Activated CD4-positive, CD25-positive, alpha-beta regulatory T cell (primary cell): ENCODE data around the gene IFNL2.
"Not testable (repeated sequence)": the region's sequence is repeated elsewhere in the genome, so short reads cannot be mapped to it uniquely, and the experiment has no call there.

ENCODE experiments used
- DNase-seq, 4 experiments: peaks; one replicate each; lab custom pipeline; 2025; lab: John Stamatoyannopoulos, UW

IFNL2 gene

DNA sequence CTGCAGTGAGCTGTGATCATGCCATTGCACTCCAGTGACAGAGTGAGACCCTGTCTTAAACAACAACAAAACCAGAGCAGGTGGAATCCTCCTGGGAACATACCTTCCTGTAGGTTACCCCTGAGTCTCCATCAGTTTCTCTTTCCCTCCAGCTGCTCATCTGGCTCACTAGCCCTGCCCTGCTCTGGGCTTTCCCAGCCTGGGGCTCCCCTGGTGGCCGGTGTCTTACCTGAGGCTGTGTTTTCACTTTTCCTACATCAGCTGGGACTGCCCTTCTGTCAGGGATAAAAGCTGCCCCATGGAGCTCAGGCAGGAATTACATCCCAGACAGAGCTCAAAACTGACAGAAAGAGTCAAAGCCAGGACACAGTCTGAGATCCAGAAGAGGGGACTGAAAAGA, at the start of gene IFNL2:
Gene IFNL2, plus strand, starts transcription at position 312 of the 400 bp plus-strand sequence. CDS start 173 bp downstream, outside the sequence.
- DNase-seq = not testable (repeated sequence)

DNA sequence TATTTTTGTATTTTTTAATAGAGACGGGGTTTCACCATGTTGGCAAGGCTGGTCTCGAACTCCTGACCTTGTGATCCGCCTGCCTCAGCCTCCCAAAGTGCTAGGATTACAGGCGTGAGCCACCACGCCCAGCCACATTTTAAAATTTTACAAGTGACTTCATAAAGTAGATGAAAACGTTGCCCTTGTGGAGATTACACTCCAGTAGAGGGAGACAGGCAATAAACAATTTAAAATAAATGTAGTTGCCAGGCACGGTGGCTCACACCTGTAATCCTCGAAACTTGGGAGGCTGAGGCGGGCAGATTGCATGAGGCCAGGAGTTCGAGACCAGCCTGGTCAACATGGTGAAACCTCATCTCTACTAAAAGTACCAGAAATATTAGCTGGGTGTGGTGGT, 49.1 kb upstream of the IFNL2 start:
- DNase-seq = not testable (repeated sequence)

DNA sequence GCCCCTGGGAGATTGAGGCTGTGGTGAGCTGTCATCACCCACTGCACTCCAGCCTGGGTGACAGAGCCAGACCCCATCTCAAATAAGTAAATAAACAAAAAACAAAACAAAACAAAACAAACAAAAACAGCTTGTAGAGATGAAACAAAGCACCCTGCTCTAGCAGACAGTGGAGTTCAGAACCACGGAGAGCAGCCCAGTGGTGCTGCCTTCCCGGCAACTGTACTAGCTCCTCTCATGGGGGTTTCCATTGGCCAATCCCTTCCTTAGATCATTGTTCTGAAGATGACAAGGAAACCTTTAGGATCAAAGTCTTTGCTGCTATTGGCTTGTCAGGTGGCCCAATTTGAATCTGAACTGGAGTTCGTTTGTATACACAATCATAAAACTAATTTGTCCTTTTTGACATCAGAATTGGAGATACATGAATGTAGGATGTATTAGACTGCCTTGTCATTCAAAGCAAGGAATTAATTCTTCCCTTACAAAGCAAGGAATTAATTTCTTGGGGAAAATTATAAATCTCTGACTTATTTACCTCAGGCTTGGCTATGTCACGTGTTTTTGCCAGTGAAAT, 44.4 kb upstream of the IFNL2 start:
- DNase-seq = no peak

DNA sequence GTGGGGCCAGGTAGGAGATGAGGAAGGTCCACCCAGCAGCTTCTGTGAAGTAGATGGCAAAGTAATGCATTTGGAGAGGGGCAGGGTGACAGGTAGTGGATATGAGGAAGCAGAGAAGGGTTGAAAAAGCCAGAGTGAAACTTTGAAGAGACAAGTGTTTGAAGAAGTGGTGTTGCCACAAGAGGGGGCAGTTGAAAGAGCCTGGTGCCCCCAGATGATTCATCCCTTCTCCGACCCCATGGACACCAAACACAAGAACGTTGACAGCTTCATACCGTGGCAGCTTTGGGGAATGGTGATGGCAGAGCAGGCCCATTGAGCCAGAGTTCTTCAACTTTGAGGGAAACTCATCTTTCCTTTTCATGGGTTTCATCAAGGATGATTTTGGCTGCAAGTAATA, 43.3 kb upstream of the IFNL2 start:
- no peak for DNase-seq

DNA sequence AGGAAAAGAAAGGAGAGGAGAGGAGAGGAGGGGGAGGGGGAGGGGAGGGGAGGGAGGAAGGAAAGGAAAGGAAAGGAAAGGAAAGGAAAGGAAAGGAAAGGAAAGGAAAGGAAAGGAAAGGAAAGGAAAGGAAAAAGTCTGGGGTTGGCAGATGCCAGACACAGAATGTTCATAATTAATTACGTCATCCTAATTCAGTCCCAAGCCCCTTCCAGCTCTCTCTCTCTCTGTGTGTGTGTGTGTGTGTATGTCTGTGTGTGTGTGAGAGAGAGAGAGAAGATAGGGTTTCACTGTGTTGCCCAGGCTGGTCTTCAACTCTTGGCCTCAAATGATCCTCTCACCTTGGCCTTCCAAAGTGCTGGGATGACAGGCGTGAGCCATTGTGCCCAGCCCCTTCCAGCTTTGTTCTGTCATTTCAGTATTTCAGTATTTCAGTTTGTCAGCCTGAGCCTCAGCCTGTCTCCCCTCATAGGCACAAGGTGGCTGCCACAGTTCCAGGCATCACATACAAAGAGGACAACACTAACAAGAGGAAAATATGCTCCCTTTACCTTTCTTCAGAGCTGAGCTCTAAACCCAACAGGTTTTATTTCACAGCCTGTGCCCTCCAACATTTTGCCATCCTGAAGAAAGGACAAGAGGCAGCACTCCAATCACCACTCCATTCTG, 38.0 kb upstream of the IFNL2 start:
- no peak for DNase-seq

DNA sequence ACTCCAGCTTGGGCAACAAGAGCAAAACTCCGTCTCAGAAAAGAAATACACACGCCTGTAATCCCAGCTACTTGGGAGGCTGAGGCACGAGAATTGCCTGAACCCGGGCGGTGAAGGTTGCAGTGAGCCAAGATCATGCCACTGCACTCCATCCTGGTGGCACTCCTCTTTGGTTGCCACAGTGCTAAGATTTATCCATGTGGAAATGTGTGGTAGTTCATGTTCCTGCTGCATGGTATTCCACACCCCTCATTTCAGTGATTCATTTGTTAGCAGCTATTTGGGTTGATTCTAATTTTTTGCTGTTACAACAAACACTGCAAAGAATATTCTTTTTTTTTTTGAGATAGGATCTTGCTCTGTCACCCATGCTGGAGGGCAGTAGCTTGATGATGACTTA, 35.5 kb upstream of the IFNL2 start:
- no peak for DNase-seq

DNA sequence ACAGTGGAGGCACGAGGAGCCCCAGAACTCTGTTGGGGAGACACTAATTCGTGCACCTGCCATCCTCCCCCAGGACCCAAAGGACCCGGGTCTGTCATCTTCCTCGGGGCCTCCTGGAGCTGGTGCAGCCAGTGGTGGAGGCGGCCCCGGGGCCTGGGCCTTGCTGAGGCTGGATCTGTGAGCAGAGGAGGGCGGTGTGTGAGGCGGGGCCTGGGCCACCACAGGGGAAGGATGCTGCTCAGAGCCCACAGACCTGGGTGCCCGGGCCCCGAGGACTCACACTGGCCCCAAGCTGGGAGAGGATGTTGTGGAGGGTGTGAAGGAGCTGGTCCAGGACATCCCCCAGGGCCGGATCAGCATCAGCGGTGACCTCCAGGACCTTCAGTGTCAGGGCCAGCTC, 31.7 kb upstream of the IFNL2 start:
- no peak for DNase-seq

DNA sequence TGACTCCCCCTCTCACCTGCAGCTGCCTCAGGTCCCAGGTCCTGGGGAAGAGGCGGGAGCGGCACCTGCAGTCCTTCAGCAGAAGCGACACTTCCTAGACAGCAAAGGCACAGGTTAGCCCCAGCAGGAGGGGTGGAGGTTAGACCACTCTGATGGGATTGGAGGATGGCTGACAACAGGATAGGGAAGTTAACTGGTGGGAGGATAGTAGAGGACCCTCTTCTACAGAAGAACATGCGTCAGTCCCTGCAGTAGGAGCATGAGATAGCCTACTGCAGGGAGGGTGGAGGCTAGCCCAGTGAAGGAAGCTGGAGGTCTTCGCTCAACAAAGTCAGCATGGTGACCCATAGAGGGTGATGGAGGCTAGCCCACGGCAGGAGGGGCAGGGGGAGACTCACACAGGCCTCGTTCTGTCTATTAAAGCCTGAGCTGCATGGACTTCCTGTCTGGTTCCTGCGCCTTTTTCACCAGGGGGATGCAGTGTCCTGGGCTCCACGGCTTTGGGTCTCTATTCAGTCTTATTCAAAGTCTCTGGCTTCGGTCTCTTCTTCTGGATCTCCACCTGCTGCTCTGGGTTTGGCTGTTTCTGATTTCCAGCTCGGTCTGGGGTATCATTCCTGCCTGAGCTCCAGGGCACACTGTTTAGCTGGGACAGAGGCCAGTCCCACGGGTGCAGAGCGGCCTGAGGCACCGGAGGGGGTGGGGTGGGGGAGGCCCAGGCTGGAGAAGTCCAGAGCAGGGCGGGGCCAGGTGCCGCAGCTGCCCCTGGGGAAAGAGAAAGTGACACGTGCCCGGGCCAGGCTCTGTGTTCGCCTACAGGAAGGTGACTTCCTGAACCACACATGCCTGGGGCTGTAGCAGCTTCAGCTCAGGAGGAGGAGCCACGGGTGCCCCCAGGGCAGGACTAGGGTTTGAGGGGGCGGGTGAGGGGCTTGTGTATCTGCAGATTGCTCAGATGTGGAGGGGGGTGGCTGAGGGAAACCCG, 30.7 kb upstream of the IFNL2 start:
- DNase-seq = peak in 2 of 4 experiments; percentile 23

DNA sequence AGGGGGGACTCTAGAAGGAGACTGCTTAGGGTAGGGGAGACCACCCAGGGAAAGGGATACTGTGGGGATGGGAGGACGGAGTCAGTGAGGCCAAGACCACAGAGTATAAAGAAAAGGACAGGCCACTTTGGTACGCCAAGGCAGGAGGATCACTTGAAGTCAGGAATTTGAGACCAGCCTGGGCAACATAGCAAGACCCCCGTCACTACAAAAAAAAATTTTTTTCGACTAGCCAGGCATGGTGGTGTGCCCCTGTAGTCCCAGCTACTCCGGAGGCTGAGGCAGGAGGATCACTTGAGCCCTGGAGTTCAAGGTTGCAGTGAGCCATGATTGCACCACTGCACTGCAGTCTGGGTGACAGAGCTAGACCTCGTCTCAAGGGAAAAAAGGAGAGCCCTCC, 30.0 kb upstream of the IFNL2 start:
- no peak for DNase-seq

DNA sequence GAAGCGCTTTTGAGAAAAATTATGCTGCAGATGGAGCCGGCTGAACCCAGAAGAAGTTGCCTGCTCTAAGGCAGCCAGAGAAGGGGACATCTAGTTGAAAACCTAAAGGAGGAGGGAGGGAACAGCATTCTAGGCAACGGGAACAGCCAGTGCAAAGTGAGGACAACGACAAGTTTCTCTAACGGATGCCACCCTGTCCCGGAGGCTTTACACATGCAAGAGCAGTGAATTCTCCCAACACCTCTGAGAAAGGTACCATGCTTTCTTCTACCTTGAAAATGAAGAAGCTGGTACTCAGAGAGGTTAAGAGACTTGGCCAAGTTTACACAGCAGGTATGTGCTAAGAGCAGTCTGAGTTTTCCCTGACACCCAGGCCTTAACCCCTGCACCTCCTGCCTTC, 29.3 kb upstream of the IFNL2 start:
- no peak for DNase-seq

DNA sequence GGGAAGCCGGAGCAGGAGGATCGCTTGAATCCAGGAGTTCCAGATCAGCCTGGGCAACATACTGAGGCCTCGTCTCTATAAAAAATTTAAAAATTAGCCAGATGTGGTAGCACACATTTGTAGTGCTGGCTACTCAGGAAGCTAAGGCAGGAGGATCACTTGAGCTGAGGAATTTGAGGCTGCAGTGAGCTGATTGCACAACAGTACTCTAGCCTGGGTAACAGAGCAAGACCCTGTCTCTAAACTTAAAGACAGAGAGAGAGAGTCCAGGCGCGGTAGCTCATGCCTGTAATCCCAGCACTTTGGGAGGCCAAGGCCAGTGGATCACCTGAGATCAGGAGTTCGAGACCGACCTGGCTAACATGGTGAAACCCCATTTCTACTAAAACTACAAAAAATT, 27.8 kb upstream of the IFNL2 start:
- no peak for DNase-seq

DNA sequence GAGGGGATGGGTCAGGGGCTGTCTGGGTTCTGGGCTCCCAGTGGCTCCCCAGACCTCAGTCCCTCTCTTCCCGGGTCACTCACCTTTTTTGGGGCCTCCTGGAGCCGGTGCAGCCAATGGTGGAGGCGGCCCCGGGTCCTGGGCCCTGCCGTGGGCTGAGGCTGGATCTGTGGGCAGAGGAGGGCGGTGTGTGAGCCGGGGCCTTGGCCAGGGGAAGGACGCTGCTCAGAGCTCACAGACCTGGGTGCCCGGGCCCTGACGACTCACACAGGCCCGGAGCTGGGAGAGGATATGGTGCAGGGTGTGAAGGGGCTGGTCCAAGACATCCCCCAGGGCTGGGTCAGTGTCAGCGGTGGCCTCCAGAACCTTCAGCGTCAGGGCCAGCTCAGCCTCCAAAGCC, 24.5 kb upstream of the IFNL2 start:
- not testable (repeated sequence) for DNase-seq

DNA sequence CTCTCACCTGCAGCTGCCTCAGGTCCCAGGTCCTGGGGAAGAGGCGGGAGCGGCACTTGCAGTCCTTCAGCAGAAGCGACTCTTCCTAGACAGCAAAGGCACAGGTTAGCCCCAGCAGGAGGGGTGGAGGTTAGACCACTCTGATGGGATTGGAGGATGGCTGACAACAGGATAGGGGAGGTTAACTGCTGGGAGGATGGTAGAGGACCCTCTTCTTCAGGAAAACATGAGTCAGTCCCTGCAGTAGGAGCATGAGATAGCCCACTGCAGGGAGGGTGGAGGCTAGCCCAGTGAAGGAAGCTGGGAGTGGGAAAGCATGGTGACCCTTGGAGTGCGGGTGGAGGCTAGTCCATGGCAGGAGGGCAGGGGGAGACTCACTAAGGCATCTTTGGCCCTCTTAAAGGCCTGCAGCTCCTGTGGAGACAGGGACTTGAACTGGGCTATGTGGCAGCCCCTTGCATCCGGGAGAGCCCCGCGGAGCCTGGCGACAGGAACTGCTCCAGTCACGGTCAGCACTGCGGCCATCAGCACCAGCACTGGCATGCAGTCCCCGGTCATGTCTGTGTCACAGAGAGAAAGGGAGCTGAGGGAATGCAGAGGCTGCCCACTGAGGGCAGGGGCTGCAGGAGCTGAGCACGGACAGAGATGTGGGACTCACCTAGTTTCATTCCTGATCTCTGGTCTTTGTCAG, 23.6 kb upstream of the IFNL2 start, which contains the start of gene IFNL3:
Gene IFNL3, minus strand, starts transcription at position 597 of the 691 bp plus-strand sequence. Its CDS starts 39 bp downstream, at position 558.
- not testable (repeated sequence) for DNase-seq

DNA sequence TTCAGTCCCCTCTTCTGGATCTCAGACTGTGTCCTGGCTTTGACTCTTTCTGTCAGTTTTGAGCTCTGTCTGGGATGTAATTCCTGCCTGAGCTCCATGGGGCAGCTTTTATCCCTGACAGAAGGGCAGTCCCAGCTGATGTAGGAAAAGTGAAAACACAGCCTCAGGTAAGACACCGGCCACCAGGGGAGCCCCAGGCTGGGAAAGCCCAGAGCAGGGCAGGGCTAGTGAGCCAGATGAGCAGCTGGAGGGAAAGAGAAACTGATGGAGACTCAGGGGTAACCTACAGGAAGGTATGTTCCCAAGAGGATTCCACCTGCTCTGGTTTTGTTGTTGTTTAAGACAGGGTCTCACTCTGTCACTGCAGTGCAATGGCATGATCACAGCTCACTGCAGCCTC, 23.0 kb upstream of the IFNL2 start:
- not testable (repeated sequence) for DNase-seq

DNA sequence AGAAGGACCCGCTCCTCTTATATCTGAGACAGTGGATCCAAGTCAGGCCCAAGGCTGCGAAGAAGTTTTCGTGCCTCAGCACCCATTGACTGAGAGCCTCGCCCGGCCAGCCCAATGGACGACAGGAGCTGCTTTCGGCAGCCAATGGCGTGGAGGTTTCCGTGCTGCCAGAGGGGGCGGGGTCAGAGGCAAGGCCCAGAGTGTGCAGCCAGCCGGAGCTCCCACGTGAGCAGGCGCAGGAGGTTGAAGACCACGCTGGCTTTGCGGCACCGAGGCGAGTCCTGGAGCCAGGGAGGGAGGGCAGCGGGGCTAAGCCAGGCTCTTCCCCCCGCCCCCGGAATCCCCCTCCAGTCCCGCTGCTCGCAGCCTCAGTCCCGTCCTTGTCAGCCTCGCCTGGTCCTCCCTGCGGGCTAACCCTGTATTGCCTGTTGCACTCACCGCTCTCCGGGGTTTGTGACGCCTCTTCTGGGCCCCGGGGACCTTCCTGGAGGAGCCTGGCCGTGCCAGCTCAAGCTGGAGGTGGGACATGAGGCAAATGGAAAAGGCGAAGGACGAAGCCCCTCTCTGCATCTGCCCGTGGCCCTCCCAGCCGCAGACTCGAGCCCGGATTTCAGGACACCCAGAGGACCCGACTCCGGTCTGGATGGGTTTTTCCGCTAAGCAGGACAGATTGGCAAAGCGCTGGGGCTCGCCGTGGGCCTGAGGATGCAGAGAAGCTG, 21.1 kb upstream of the IFNL2 start:
- DNase-seq = peak in 1 of 4 experiments; percentile 26

DNA sequence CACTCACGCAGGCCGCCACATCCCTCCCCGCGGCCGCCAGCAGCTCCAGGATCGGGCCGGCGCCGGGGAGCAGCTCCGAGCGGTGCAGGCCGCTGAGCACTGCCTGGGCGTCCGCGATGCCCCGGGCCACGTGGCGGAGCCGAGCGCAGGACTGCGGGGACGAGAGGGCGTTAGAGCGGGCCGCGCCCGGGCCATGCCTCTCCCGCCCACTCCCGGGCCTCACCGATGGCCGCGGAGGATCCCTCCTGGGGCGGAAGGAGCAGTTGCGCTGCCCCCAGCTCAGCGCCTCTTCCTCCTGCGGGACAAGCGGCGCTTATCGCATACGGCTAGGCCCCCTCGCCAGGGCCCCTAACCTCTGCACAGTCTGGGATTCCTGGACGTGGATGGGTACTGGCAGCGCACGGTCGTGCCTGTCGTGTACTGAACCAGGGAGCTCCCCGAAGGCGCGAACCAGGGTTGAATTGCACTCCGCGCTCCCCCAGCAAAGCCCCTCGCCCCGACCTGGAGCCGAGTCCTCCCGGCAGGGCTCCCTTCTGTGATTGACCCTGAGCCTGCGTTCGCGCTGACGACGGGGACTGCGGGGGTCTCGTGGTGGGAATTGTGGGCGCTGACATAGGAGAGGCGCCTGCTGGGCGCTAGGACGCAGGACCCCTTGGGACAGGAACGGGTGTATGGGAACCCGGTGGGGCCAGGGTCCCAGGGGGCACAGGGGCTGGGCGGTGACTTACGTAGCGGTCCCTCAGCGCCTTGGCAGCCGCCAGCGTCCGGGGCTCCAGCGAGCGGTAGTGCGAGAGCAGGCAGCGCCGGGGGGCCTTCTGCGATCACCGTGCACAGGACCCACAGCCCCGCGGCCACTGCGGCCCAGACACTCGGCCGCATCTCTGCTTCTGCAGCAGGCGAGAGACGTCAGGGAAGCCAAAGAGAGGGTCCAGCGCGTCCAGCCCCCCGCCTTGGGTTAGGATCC, 20.2 kb upstream of the IFNL2 start:
- no peak for DNase-seq

DNA sequence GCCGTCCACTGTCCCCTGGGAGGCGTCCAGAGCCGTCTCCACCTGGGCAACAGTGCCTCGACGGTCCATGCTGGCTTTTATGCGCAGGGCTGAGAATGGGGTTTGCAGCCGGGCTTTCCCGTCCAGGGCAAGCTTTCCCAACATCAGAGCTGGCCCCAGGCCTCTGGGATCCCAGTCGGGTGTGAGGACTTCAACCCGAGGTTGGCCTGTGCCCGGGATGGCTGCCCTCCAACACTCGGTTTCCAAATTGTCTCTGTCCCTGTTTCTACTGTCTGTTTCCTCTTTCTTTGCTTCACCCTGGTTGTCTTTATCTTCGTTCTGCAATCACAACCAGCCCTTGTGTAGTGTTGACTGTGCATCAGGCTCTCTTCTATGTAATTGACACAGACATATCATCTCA, 19.4 kb upstream of the IFNL2 start, which contains the start of gene IFNL4:
Gene IFNL4, minus strand, starts transcription at position 51 of the 400 bp plus-strand sequence.
- DNase-seq = no peak

DNA sequence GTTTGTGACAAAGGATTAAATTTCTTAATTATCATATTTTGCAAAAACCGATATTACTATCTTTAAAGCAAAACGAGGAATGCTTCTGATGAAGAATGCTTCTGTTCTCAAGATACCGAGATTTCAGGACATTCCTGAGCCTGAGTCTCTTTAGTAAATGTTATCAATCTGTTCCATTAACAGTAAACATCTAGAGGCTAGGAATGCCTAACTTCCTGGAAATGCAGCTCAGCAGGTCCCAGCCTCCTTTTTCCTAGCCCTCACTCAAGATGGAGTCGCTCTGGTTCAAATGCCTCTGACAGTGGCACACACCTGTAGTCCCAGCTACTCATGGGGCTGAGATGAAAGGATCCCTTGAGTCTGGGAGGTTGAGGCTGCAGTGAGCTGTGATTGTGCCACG, 17.1 kb upstream of the IFNL2 start:
- no peak for DNase-seq

DNA sequence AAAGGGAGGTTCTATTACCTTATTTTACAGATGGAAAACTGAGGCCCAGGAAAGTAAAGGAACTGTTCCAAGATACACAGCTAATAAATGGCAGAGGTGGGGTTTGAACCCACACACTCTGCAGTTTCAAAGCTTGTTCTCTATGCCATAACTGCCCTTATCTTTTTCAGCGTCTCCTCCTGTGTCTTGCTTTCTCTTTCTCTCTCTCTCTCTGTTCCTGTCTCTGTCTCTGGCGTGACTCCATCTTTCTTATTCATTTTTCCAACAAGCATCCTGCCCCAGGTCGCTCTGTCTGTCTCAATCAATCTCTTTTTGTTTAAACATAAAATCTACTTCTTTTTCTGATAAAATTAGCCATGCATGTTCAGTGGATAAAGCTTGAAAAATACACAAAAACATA, 16.4 kb upstream of the IFNL2 start:
- DNase-seq = no peak

DNA sequence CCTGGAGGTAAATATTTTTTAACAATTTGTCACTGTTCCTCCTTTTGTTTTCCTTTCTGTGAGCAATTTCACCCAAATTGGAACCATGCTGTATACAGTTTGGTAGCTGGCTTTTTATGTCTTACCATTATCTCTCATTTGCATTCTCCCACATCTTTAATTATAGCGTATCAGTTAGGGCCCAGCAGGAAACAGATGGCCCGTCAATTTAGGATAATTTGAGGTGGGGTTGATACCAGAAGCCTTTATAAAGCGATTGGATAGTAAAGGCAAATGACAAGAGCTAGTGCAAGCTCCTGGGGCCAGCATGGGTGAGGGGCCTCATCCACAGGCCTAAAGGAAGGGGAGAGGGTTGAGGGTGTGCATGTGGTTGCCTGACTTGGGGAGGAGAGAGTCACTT, 15.7 kb upstream of the IFNL2 start:
- DNase-seq = no peak
